ENCODE results near the gene ELK4. TPM values are rescaled to one million over a fixed set of nuclear protein-coding genes. Genes with fewer than 3 reads are reported as not detected.

Gene ELK4
- total RNA-seq, 1 donor from 2014 or later, result 20.0 TPM

- peak overlapping the region; percentile 71 for H3K4me3 Mint-ChIP-seq (ENCODE audit: unreplicated experiment)
- TF ChIP-seq CTCF (IDR thresholded peaks at IDR 0.05; ENCODE audit: partially characterized antibody, unreplicated experiment), result no peak
- no peaks in the 10 kb centered on the region for H3K36me3 Mint-ChIP-seq (ENCODE audit: unreplicated experiment)
- DNase-seq, result no peak
- peaks cover 9% of the 10 kb centered on the region for H3K27me3 Mint-ChIP-seq (ENCODE audit: unreplicated experiment)
- no peak overlapping the region for H3K27ac Mint-ChIP-seq (ENCODE audit: unreplicated experiment)
- no peaks in the 10 kb centered on the region for H3K4me1 Mint-ChIP-seq (ENCODE audit: low read depth, unreplicated experiment)
- no peaks in the 10 kb centered on the region for H3K9me3 Mint-ChIP-seq (ENCODE audit: unreplicated experiment)
Measured at GRCh38 chr1:205568135-205568468, 63.7 kb downstream of the ELK4 start.

GRCh38 chr1:205567716-205568115 is 64.1 kb downstream of the ELK4 start:
- no peak for TF ChIP-seq CTCF (IDR thresholded peaks at IDR 0.05; ENCODE audit: partially characterized antibody, unreplicated experiment)
- Mint-ChIP-seq H3K4me3 (ENCODE audit: unreplicated experiment) (no peak overlapping the region), H3K27me3 (ENCODE audit: unreplicated experiment) (peaks cover 9% of the 10 kb centered on the region), H3K27ac (ENCODE audit: unreplicated experiment) (no peak overlapping the region), H3K9me3 (ENCODE audit: unreplicated experiment) (no peaks in the 10 kb centered on the region), H3K4me1 (ENCODE audit: low read depth, unreplicated experiment) (no peaks in the 10 kb centered on the region), H3K36me3 (ENCODE audit: unreplicated experiment) (no peaks in the 10 kb centered on the region)
- DNase-seq, result no peak

- H3K36me3 Mint-ChIP-seq (ENCODE audit: unreplicated experiment), result peaks cover 10% of the 10 kb centered on the region
- DNase-seq, result no peak
- H3K4me1 Mint-ChIP-seq (ENCODE audit: low read depth, unreplicated experiment), result no peaks in the 10 kb centered on the region
- H3K4me3 Mint-ChIP-seq (ENCODE audit: unreplicated experiment), result no peak overlapping the region
- TF ChIP-seq CTCF (IDR thresholded peaks at IDR 0.05; ENCODE audit: partially characterized antibody, unreplicated experiment), result no peak
- no peak overlapping the region for H3K27ac Mint-ChIP-seq (ENCODE audit: unreplicated experiment)
- peaks cover 2% of the 10 kb centered on the region for H3K27me3 Mint-ChIP-seq (ENCODE audit: unreplicated experiment)
- H3K9me3 Mint-ChIP-seq (ENCODE audit: unreplicated experiment), result no peaks in the 10 kb centered on the region
Measured at GRCh38 chr1:205565799-205566198, 66.0 kb downstream of the ELK4 start.

GRCh38 chr1:205563927-205564441 is 67.8 kb downstream of the ELK4 start:
- TF ChIP-seq CTCF (IDR thresholded peaks at IDR 0.05; ENCODE audit: partially characterized antibody, unreplicated experiment), result no peak
- H3K9me3 Mint-ChIP-seq (ENCODE audit: unreplicated experiment), result no peaks in the 10 kb centered on the region
- H3K4me3 Mint-ChIP-seq (ENCODE audit: unreplicated experiment), result no peak overlapping the region
- no peaks in the 10 kb centered on the region for H3K4me1 Mint-ChIP-seq (ENCODE audit: low read depth, unreplicated experiment)
- peaks cover 17% of the 10 kb centered on the region for H3K36me3 Mint-ChIP-seq (ENCODE audit: unreplicated experiment)
- peaks cover 2% of the 10 kb centered on the region for H3K27me3 Mint-ChIP-seq (ENCODE audit: unreplicated experiment)
- H3K27ac Mint-ChIP-seq (ENCODE audit: unreplicated experiment), result no peak overlapping the region
- DNase-seq, result no peak

- Mint-ChIP-seq H3K4me3 (ENCODE audit: unreplicated experiment) (no peak overlapping the region), H3K27ac (ENCODE audit: unreplicated experiment) (no peak overlapping the region), H3K36me3 (ENCODE audit: unreplicated experiment) (peaks cover 20% of the 10 kb centered on the region), H3K27me3 (ENCODE audit: unreplicated experiment) (no peaks in the 10 kb centered on the region), H3K4me1 (ENCODE audit: low read depth, unreplicated experiment) (no peaks in the 10 kb centered on the region), H3K9me3 (ENCODE audit: unreplicated experiment) (no peaks in the 10 kb centered on the region)
- no peak for DNase-seq
- no peak for TF ChIP-seq CTCF (IDR thresholded peaks at IDR 0.05; ENCODE audit: partially characterized antibody, unreplicated experiment)
Measured at GRCh38 chr1:205561501-205562203, 70.2 kb downstream of the ELK4 start.
